Kidney epithelial cell (primary cell): ENCODE results near the gene PRR5. TPM values are rescaled to one million over a fixed set of nuclear protein-coding genes. Genes with fewer than 3 reads are reported as not detected.
"Not testable (repeated sequence)": the region's sequence is repeated elsewhere in the genome, so short reads cannot be mapped to it uniquely, and the experiment has no call there.

Source experiments
- DNase-seq: peaks from one replicate; pipeline ENCODE4 v3.0.0-alpha.2; 2010; ENCODE audit warnings: low read depth
- H3K27me3 ChIP-seq: 2 replicates; pipeline ENCODE4 v1.6.0; 2011; ENCODE audit warnings: low read length; ENCODE audit not compliant: control insufficient read depth, insufficient read depth
- H3K36me3 ChIP-seq: 2 replicates; pipeline ENCODE4 v1.5.1; 2011; ENCODE audit warnings: low read length; ENCODE audit not compliant: control insufficient read depth, insufficient read depth
- H3K4me3 ChIP-seq: 2 replicates; pipeline ENCODE4 v1.5.1; 2011; ENCODE audit warnings: low read depth, mild to moderate bottlenecking, control low read depth, low read length
- CTCF ChIP-seq: IDR thresholded peaks from 2 replicates; pipeline ENCODE4 v1.5.1; 2011; ENCODE audit warnings: mild to moderate bottlenecking, moderate library complexity, low read length, control low read depth, inconsistent platforms; ENCODE audit not compliant: insufficient read depth, poor library complexity, severe bottlenecking
- total RNA-seq: library from RNA; depleted of rRNA; stranded (reverse); fragments of >200 nt; gene quantifications from 2 replicates; pipeline ENCODE4 v1.2.3, GENCODE V29; 2015

The PRR5 gene
- total RNA-seq, 1 donor from 2014 or later = 14.3 TPM

GRCh38 chr22:44745853-44746789, 44.1 kb downstream of the PRR5 start:
- Histone ChIP-seq H3K27me3 (no peaks in the 10 kb centered on the region), H3K4me3 (no peak overlapping the region), H3K36me3 (no peaks in the 10 kb centered on the region)
- no peak for TF ChIP-seq CTCF
- no peak for DNase-seq

GRCh38 chr22:44747784-44748127, 45.8 kb downstream of the PRR5 start:
- not testable (repeated sequence) for H3K4me3 ChIP-seq, H3K27me3 ChIP-seq, H3K36me3 ChIP-seq, DNase-seq

- DNase-seq = no peak
- no peak for TF ChIP-seq CTCF
- no peak overlapping the region for H3K4me3 ChIP-seq
- no peaks in the 10 kb centered on the region for H3K27me3 ChIP-seq
- no peaks in the 10 kb centered on the region for H3K36me3 ChIP-seq
Observed at GRCh38 chr22:44748524-44748923, 46.5 kb downstream of the PRR5 start.

GRCh38 chr22:44750481-44750880, 48.5 kb downstream of the PRR5 start:
- Histone ChIP-seq H3K36me3 (no peaks in the 10 kb centered on the region), H3K27me3 (no peaks in the 10 kb centered on the region), H3K4me3 (no peak overlapping the region)
- no peak for DNase-seq
- TF ChIP-seq CTCF = no peak

GRCh38 chr22:44752285-44753188, 50.5 kb downstream of the PRR5 start, which contains the start of gene ARHGAP8:
ARHGAP8 (plus strand) TSS chr22:44752575; CDS start chr22:44786528, 33,953 bp downstream.
- no peaks in the 10 kb centered on the region for H3K27me3 ChIP-seq
- peak within 1 kb of the TSS; percentile 61 for H3K4me3 ChIP-seq
- TF ChIP-seq CTCF = no peak
- H3K36me3 ChIP-seq = no peaks in the 10 kb centered on the region
- DNase-seq = no peak

GRCh38 chr22:44753189-44754042, 51.4 kb downstream of the PRR5 start:
- no peak for TF ChIP-seq CTCF
- Histone ChIP-seq H3K27me3 (no peaks in the 10 kb centered on the region), H3K4me3 (peak overlapping the region; percentile 61), H3K36me3 (no peaks in the 10 kb centered on the region)
- no peak for DNase-seq
